Measurements from ENCODE around the gene AFDN.

The AFDN gene

DNA sequence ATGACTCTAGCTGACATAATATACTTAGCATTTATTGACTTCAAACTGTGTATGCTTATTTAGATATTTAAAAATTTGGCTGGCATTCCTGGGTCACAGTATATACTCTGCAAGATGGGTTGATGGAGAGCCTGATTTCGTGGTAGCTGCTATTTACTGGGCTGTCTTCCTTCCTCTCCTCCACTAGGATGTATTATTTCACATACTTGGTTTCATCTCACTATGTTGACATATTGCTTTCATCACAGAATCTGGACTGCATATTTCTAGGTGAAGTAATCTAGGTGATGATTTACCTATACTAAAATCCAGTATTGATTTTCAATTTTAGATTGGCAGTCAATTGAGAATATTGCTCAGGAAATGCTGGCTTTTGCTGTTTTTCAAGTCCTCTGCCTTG, 15.7 kb downstream of the AFDN start:
- DNase-seq: no peak

DNA sequence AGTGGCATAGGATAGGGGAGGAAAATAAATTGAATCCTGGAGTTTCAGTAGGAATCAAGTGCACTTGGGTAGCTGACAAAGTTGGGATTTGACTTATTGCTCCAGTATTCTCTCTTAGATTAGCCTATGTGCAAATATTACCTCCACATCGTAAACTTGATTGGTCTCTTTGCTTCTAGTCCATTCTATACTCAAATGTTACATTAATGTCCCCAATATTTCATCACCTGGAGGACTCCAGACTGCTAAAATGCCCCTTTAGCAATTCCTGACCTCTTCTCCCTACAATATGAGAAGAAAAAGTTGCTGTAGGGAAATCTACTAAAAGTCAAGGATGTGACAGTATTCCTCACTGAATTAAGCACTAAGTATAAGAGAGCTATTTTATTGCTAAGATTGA, 16.3 kb downstream of the AFDN start:
- DNase-seq: no peak

DNA sequence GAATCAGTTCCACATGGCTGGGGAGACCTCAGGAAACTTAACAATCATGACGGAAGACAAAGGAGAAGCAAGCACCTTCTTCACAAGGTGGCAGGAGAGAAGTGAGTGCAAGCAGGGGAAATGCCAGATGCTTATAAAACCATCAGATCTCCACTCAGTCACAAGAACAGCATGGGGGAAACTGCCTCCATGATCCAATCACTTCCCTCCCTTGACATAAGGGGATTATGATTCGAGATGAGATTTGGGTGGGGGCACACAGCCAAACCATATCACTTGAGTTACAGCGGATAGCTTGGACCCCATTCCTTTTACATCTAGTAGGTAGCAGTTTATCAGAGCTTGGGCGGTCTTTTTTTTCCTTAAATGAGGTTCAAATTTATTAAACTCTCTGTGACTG, 19.1 kb downstream of the AFDN start:
- DNase-seq: no peak

DNA sequence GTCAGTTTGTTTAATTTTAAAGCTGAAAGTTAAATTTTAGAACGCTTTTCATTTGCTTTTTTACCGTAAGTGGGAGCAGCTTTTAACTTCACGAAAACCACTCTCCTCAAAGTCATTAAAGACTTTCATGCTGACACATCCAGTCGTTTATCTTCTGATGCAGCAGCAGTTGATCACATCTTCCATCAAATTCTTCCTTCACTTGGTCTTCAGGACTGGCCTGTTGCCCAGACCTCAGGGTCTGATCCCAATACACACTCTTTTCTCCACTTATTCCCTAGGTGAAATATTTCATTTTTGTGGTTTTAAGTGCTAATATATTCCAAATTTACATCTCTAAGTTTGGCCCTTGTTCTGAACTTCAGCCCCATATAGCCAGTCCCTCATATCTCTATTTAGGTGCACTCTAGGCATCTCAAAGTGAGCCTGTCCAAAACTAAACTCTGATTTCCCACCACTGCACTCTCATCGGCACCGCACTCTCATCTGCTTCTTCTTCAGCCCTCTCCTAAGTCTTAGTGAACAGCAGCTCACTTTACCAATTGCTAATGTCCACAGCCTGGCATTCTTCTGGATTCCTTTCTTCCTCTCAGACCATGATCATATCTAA, 20.4 kb downstream of the AFDN start:
- no peak for DNase-seq

DNA sequence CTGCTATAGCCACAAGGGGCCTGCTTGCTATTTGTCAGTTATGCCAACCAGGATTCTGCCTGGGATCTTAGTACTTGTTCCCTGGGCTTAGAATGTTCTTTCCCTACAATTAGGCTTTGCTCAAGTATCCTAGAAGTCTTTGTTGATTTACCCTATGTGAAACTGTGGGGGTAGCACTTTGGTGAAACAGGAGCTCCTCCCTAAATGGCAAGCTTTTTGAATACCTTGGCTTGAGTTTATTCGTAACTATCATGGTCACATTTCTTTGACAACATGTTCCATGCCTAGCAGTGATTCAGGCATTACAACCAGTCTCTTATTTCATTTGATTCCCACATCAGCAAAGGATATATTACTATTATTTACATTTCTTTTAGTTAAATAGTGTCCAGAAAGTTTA, 21.2 kb downstream of the AFDN start:
- DNase-seq: no peak

DNA sequence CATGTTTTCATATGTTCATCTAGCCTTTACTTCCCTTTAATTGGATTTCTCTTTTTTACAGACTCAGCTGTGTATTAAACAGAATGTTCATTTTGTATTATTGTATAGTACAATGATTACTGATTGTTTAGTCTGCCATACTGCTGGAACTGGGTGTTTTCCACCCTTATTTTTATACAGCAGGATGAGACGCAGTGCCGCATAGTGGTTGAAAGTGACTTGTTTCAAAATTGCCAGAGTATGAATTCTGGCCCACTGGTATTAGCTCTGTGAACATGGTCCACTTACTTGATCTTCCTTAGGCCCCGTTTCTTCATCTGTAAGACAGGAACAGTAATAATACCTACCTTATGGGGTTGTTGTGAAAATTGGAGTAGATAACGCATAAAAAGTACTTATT, 22.1 kb downstream of the AFDN start:
- no peak for DNase-seq

DNA sequence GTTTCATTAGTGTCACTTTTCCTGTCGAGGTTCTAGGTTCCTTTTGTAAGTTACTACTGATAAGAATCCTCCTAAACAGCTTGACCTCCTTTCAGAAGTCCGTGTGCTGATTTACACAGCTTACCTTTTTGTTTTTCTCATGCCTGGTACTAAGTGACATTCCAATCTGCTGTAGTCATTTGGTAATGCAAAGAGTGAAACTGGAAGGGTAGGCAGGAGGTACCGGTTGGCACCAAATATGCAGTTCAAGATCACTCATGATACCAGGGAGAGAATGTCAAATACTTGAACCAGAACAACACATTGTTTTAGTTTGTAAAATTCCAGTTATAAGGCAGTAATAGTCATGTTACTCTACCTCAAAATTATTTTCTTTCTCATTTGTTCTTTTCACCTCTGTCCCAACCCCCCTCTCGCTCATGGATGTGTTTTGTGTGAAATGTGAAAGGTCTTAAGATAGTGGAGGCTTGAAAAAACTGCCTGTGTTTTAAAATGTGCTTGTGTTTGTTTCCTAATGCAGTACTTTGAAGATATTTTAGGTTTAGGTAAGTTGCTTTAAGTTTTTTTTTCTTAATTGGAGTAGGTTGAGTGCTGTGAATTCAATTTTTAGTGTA, 23.2 kb downstream of the AFDN start:
- no peak for DNase-seq

DNA sequence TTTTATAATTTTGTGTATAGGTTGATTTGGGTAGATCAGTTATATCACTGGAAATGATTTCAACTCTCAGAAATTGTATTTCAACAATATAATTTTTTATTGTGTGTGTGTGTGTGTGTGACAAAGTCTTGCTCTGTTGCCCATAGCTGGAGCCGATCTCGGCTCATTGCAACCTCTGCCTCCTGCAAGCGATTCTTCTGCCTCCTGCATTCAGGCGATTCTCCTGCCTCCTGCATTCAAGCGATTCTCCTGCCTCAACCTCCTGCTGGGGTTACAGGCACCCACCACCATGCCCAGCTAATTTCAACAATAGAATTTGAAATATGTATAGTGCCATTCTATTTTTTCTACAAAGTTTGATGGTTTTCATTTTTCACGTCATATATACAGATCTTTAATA, 24.1 kb downstream of the AFDN start:
- DNase-seq: no peak

DNA sequence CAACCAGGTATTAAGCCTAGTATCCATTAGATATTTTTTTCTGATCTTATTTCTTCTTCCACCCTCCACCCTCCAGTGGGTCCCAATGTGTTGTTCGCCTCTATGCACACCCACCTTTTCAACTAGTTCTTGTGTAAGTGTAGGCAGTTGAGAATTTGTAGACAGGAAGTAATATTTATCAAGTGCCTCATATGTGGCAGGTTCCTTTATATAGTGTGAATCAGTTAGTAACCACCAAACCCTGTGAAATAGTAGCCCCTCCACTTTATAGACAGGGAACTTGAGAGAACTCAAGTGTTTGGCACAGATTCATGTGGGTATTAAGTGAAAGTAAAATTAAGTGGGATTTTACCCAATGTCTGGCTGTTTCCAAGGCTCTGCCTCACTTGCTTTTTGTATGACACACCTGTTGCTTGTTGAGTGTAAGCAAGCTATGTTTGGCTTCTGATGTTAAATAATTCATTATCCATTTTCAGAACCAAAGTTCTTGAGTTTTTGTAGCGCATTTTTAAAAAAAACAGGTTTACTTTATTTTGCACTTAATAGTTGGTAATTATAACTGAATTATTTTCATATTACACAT, 24.8 kb downstream of the AFDN start:
- no peak for DNase-seq

DNA sequence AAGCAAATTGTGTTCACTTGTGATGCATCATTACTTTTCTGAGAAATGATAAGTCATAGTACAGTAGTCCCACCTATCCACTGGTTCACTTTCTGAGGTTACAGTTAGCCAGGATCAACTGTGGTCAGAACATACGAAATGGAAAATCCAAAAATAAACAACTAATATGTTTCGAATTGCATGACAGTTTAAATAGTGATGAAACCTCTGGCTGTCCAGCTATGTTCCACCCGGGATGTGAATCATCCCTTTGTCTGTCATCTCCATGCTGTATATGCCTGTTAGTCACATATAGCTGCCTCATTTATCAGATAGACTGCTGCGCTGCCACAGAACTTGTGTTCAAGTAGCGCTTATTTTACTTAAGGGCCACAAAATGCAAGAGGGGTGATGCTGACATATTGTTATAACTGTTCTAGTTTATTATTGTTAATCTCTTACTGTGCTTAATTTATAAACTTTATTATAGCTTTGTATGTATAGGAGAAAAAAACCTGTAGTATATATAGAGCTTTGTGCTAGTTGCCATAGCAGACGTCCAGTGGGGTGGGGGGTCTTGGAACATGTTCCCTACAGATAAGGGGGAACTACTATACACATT, 29.2 kb downstream of the AFDN start:
- DNase-seq: no peak

DNA sequence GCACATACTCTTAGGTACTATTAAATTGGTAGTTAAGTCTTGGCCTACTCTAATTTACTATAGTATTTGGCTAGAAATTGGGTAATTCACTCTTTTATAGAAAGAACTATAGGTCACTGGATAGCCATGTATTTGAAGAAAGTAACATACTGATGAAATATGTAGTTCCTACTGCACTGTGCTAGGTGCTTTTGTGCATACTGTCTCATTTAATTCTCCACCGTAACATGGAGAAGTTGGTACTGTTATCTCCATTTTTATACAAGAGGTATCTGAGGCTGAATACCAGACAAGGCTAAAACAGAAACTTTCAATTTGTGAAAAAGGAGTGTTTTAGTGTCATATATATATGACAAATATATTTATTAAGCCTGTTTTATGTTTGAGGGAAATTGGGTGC, 29.8 kb downstream of the AFDN start:
- no peak for DNase-seq

DNA sequence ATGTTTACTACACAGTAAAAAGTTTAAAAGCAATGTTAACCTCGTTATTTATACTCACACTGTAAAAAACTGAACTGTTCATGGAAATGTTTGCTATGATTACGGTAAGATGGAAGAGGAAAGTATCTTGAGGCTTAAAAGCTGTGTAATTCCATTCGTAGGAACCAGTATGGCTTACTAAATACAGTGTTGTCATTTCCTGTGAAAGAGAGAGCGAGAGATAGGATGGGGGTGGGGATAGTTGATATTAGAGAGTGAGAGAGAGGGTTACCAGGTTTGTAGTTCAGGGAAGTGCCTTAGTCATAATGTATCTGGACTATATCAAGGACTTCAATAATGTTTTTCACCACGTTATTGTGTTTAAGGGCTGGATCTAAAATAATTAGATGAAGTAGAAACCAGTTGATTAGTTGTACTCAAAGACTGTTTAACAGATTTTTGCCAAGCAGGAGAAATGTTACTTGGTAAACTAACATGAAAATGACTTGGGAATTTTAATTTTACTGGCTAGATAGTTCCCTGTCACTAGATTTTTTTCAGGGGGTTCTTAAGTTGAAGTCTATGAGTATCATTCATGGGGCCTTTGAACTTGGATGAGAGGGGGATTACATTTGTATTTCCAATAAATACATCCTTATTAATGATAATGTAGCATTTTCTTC, 30.4 kb downstream of the AFDN start:
- no peak for DNase-seq

DNA sequence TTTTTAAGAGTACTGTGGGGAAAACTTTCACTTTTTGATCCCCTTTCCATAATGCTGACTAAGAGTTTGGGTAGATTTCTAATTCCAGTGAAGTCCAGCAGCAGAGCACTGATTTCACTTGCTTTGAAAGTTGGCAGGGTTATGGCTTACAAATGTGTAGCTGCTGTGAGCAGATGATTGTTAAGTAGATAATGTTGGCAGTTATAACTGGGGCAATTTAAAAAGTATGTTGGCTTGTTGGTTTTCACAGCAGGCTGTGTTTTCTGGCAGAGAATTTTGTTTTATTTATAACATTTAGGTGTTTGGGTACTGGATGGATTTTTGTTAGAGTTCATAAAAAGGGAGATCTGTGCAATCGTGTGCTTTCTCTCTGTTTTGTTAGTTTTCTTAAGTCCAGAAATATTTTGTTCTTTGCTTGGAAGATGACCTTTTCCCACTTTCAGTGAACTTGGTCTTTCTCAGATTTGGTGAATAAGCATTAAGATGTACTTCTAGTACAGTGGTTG, 31.4 kb downstream of the AFDN start:
- no peak for DNase-seq

DNA sequence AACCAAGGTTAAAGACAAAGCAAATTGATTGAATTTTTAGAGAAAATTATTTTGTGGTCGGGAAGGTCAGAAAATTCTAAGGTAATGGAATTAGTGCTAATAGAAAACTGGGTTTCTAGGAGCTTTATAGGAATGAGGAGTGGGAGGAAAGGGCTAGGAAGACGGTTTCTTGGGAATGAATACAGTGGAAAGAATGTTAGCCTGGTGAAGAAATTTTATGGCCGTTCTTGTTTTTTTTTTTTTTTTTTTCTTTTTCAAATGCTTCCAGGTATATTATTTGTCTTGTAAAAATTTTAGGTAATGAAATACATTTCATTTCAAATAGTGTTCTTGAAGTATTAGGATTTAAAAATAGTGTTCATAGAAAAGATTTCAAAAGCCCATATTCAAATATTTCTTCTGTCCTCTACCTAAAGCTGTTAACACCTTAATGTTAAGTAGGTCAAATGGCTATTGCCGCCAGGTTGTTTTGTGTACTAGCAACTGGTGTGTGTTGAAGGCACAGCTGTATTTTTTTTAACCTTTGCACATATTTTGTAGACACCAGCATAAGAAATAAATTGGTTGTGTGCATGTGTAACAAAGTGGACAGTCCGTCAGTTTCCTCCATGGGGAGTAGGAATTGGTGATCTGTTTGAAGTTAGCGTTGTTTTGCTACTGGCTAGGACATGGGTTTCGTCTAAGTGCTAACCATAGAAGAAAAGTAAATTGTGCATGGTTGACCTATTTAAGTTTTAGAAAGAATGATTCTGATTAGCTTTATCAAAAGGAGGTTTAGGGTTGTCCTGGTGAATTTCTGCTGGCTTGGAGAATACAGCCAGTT, 32.3 kb downstream of the AFDN start:
- DNase-seq: no peak

DNA sequence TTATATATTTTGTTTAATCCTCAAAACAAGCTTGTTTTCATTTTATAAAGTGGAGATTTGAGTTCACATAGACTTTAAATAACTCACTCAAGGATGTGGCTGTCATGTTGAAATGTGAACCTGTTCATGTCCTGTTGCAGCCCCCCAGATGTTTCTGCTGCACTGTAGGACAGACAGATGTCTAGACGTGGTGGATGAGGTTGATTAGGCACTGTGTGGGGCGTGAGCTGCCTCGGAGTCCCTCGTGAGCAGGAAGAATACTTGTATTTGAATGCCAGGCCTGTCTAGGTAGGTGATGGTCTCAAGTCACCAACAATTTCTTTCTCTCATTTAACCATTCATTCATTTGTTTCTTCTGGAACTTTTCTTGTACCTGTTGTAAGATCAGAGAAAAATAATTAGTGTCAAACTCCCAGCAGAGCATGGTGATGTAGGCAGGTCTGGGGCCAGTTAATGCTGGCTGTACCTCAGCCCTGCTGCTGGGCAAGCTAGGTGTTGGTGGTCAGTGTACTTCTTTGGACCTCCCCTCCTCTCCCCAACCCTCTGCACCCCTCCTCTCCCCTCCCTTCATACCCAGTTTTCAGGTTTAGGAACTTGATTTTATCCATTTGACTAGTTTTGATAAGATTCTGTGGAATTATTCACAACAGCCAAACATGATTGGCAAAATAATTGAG, 34.0 kb downstream of the AFDN start:
- DNase-seq: no peak

DNA sequence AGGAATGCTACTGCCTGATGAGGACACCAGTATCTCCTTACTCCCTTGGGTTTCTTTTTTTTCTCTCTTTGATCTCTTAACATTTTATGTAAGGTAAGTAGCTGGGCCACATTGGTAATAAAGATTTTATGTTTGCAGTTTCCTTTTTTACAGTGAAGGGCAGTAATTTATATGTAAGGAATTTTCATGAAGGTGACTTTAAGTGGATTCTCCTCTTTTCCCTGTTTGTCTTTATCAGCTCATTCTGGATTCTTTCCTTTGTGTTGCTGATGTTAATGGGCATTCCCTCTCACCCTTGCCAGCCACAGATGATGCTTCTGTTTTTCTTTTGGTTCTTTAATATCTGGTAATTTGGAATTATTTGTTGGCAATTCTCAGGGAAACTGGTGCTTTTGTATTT, 34.7 kb downstream of the AFDN start:
- no peak for DNase-seq

DNA sequence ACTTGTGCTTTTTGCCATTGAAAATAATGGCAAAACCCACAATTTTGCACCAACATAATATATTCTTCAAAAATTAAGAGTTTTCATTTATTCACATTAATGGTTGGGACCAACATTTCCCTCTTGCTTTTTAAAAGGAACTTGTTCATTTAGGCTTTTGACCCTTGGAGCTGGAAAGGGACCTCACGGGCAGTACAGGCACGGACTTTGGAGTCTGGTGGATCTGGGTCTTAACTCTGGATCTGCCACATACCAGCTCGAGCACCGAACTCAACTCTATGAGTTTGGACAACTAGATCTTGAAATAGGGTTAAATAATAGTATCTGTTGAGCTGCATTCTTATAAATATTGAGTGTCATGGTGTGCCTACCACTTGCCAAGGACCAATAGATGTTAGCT, 37.2 kb downstream of the AFDN start:
- DNase-seq: no peak

DNA sequence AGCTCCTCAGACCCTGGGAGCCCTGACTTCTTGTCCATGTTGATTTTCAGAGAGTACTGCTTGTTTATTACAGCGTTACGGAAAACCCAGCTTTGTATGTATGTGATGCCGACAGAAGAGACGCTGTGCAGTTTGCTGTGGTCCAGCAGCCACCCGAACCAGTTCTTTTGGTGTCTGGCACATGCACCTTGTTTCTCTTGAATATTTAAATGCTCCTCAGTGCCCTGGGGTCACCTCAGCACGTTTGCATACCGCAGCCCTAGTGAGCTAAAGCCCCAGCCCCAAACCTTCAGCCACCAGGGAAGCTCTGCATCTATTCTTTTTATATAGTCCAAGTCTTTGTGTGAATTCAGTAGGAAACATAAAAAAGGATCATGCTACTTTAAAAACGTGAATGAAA, 39.9 kb downstream of the AFDN start:
- no peak for DNase-seq

DNA sequence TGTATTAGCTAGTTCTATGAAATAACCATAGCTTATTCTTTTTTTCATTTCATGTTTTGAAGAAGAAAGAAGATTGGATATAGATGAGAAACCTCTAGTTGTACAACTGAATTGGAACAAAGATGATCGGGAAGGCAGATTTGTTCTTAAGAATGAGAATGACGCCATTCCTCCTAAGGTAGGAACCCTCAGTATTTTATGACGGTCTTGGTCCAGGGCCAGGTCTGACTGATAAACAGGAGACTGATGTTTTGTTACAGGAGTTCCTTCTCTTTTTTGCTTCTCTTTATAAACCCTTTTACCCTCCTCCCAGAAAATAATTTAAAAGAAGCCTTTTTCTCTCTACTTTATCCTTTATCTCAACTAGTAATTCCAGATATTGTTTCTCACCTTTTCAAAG, 43.6 kb downstream of the AFDN start:
- no peak for DNase-seq

DNA sequence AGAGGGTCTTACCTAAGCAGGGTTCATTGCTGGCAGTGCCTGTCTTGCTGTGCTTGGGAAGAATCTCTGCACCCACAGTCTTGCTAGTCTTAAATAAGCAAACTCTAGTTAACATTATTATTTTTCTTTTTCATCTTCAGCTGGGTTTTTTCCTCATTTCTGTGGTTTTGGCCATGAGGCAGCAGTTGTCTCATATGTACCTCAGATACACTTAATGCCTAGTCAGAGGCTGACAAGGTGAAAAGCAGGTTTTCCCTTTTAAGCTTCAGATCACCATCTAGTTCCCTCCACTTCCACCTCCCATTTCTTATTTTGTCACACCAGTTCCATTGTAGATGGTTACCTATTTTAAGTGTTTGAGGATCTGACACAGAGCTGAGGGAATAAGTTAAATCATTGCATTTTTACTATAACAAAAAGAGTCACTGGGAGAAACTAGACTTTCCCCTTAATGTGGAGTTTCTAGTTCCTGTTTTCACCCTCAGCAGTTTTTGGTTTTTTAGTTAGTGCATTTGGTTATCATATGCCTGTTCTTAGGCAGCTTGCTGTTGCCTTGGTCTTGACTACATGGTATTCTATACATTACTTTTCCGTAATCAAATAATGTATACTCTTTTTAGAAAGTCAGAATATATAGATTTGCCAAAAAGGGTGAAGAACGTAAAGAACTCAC, 46.0 kb downstream of the AFDN start:
- no peak for DNase-seq

DNA sequence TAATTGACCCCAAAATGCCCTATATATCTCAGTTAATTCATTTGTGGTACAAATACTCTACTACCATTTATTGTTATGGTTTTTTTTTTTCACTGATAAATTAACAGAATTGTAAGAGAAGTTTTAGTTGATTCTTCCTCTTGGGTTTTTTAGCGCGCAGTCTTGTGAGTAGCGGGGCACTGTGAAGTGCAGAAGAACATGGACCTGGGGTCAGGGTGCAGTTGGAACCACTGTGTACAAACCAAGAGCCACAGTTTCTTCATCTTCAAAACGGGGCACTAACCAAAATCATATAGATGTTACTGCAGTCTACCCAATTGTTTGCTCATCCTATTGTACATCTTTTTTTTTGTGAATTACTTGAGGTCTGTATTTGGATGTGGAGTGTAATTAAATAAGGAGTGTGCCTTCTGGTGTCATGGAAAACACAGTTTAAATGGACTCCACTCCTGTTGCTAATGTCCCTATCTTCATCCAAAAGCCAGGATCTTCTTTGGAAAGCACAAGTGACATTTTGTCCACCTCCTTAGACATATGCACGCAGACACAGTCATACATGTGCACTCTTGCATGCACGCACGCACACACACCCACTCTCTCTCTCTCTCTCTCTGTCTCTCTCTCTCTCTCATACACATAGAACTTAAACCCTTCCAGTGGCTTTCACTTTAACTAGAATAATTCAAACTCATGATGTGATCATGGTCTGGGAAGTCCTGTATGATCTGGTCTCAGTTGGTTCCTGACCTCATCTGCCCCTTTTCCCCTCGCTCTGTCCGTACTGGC, 51.5 kb downstream of the AFDN start:
- no peak for DNase-seq

Data from activated T-cell treated with anti-CD3 and anti-CD28 coated beads for 4 hours (primary cell).